GM18511 (cell line): ENCODE measurements around the gene RNF13.
"Not testable (repeated sequence)": the region's sequence is repeated elsewhere in the genome, so short reads cannot be mapped to it uniquely, and the experiment has no call there.

Experiments
- ATAC-seq: cut with Tn5 transposase; IDR thresholded peaks from one replicate; pipeline ENCODE4 v1.9.1; 2021; ENCODE audit warnings: mild to moderate bottlenecking, moderate library complexity; ENCODE audit not compliant: unreplicated experiment

The RNF13 gene

GRCh38 chr3:149894205-149894604 is 81.2 kb downstream of the RNF13 start:
- no peak for ATAC-seq

- ATAC-seq, result no peak
Measured at GRCh38 chr3:149895339-149895738, 82.3 kb downstream of the RNF13 start.

- no peak for ATAC-seq
Measured at GRCh38 chr3:149895769-149896168, 82.8 kb downstream of the RNF13 start.

DNA sequence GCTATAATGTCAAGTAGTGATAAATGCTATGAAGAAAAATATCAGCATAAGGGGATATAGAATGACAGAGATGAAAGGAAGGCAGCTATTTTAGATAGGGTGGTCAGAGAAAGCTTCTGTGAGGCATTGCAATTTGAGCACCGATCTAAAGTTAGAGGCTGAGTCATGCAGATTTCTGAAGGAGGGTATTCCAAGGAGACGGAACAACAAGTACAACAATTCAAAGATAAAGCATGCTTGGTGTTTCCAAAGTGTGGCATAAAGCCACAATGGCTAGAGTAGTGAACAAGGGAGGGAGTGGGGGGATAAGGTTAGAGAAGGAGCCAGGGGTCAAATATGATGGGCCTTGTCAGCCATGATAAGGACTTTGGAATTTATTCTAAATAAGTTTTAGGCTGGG is 85.8 kb downstream of the RNF13 start:
- no peak for ATAC-seq

- ATAC-seq, result no peak
Measured at GRCh38 chr3:149900322-149900721, 87.3 kb downstream of the RNF13 start.

DNA sequence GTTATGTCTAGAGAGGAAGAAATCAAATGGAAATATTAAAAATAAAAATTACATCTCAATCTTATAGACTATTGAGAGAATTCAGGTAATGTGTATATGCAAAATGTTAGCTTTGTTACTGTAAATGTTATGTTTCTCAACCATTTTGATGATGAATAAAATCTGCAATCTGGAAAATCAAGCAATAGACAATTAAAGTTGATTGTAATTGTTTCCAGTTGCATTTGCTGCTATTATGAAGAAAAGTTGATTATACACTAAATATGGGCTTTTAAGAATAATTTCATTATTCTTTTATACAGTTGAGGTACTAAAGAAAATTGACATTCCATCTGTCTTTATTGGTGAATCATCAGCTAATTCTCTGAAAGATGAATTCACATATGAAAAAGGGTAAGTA is 88.8 kb downstream of the RNF13 start:
- ATAC-seq, result no peak

DNA sequence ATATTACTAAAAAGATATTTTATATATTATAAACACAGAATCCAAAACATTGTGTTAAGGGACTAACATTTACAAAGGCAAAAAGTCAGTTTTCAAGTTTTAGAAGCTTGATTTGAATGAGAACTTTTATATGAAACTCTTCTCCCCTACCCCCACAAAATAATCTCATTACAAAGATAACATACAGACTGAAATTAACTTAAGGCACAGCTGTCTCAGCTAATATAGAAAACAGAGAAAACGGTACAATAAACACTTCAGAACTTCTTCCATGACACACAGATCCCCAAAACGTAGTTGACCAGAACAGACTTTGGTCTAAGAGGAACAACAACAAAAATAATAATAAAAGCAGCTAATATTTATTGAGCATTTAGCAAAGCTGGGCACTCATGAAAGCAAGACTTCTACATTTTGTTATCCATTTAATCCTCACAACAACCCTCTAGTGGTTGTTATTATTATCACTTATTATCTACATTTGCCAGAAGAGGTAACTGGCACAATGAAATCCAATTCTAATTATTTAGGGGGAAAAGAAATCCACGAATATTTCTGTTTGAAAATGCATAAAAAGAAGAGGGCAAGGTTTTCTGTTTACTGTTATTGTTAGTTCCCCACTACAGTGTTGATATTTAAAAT is 89.6 kb downstream of the RNF13 start:
- no peak for ATAC-seq

GRCh38 chr3:149906036-149906435 is 93.0 kb downstream of the RNF13 start:
- no peak for ATAC-seq

DNA sequence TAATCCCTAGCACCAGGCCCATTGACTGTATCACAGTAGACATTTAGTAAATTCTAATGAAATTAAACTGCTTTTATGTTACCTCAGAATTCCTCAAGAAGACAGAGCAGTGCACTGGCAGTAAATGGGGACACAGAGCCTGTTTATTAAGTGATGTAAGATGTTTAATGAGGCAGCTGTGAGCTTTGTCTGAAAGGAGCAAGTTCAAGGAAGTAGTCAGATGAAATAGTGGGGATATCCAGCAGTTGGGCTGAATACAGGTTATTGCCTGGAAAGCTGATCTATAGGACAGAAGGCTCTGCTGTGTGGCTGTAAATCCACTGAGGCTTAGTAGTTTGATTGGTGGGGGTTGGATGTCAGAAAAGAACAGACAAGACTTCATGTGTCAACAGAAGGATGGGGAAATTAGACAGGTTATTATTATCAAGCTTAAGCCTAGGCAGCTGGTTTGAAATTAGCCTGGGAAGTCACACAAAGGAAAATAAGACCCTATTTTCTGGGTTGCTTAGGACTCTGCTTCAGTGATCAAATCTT is 95.5 kb downstream of the RNF13 start:
- no peak for ATAC-seq

GRCh38 chr3:149909923-149910322 is 96.9 kb downstream of the RNF13 start:
- ATAC-seq, result no peak

GRCh38 chr3:149917124-149917667 is 104.2 kb downstream of the RNF13 start:
- no peak for ATAC-seq

- no peak for ATAC-seq
Measured at GRCh38 chr3:149919509-149919908, 106.5 kb downstream of the RNF13 start.

DNA sequence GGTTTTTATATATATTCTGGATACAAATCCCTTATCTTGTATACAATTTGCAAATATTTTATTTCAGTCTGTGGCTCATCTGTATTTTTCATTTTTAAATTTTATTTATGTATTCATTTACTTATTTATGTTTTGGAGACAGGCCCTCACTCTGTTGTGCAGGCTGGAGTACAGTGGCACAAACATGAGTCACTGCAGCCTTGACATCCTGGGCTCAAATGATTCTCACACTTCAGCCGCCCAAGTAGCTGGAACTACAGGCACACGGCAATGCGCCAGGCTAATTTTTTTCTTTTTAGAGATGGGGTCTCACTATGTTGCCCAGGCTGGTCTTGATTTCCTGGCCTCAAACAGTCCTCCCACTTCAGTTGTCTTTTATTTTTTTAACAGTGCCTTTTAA is 107.1 kb downstream of the RNF13 start:
- ATAC-seq, result no peak

DNA sequence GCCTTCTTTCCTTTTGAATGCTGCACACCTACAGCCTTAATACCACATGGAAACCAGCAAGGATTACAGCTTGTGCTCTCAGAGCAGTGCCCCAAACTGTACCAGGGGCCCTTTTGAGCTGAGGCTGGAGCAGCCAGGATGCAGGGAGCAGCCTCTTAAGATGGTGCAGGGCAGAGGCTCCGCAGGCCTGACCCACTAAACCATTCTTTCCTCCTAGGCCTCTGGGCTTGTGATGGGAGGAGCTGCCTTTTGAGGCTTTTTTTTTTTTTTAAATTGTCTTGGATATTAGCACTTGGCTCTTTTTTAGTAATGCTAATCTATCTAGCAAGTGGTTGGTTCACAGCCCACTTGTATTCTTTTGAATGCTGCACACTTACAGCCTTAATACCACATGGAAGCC is 120.0 kb downstream of the RNF13 start:
- no peak for ATAC-seq

- ATAC-seq, result no peak
Measured at GRCh38 chr3:149933858-149934257, 120.8 kb downstream of the RNF13 start.

GRCh38 chr3:149934524-149934923 is 121.5 kb downstream of the RNF13 start:
- ATAC-seq, result no peak

- ATAC-seq, result peak; percentile 72
Measured at GRCh38 chr3:149936812-149937230, 123.8 kb downstream of the RNF13 start.

DNA sequence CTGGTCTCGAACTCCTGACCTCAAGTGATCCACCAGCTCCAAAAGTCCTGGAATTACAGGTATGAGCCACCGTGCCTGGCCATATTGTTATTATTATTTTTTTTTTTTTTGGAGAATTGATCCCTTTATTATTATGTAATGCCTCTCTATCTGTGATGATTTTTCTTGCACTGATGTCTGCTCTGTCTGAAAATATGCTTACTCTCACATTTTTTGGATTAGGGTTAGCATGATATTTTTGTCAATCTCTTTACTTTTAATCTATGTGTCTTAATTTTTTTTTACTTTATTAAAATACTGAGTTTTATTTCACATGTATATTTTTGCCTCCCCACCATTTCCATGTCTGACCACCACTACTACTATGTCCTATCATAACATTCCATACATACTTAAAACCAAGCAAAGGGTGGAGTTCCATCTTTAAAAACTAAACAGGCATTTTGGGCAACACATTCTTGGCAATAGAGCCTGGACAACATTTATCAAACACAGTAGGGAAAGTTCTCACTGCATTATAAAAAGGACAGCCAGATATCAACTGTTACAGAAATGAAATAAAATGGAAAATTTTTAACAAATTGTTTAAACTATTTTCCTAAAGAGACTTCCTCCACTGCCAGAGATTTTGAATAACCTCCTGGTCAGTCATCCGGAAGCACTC is 125.5 kb downstream of the RNF13 start:
- ATAC-seq, result not testable (repeated sequence)

- ATAC-seq, result no peak
Measured at GRCh38 chr3:149941186-149941585, 128.2 kb downstream of the RNF13 start.

- ATAC-seq, result no peak
Measured at GRCh38 chr3:149941946-149942345, 128.9 kb downstream of the RNF13 start.

- no peak for ATAC-seq
Measured at GRCh38 chr3:149942409-149942808, 129.4 kb downstream of the RNF13 start.

GRCh38 chr3:149943966-149944365 is 131.0 kb downstream of the RNF13 start:
- ATAC-seq, result not testable (repeated sequence)
